ENCODE measurements around the gene VTCN1.
"Not testable (repeated sequence)": the region's sequence is repeated elsewhere in the genome, so short reads cannot be mapped to it uniquely, and the experiment has no call there.

VTCN1 gene, protein sequence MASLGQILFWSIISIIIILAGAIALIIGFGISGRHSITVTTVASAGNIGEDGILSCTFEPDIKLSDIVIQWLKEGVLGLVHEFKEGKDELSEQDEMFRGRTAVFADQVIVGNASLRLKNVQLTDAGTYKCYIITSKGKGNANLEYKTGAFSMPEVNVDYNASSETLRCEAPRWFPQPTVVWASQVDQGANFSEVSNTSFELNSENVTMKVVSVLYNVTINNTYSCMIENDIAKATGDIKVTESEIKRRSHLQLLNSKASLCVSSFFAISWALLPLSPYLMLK

DNA sequence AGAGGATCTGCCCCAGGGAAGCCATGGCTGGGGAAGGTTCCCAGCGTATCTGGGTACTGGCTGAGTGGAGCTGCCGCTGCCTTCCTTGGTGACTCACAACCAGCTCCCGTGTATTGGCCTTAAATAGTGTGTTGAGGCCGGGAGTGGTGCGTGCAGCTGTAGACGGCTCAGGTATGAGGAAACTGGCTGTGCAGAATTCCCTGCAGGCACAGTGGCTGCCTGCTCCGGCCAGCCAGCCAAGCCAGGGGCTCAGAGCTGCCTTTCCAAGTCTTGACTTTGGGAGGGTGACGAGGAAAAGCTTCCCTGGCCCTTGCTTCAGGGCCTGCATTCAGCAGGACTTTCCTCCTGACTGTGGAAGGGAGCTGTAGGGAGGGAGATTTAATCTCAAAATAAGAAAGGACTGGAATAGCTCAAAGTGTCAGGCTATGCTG, at the start of gene VTCN1:
VTCN1 (minus strand) TSS at position 97 of the 431 bp plus-strand sequence; CDS start at position 25, 72 bp downstream.
- DNase-seq (ENCODE audit: low read depth), result no peak

DNA sequence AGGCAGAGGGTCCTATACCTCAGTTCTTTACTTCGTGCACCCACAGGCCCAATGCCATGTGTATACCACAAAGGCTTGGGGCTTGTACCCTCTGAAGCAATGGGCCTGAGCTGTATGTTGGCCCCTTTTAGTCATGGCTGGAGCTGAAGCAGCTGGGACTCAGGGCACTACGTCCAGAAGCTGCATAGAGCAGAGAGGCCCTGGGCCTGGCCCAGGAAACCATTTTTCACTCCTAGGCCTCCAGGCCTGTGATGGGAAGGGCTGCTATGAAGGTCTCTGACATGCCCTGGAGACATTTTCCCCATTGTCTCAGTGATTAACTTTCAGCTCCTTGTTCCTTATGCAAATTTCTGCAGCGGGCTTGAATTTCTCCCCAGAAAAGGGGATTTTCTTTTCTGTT, 48.1 kb upstream of the VTCN1 start:
- no peak for DNase-seq (ENCODE audit: low read depth)

DNA sequence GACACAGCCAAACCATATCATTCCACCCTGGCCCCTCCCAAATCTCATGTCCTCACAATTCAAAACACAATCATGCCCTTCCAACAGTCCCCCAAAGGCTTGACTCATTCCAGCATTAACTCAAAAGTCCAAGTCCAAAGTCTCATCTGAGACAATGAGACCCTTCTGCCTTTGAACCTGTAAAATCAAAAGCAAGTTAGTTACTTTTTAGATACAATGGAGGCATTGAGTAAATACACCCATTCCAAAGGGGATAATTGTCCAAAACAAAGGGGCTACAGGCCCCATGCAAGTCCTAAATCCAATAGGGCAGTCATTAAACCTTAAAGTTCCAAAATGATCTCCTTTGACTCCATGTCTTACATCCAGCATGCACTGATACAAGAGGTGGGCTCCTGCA, 47.3 kb upstream of the VTCN1 start:
- DNase-seq (ENCODE audit: low read depth), result not testable (repeated sequence)

DNA sequence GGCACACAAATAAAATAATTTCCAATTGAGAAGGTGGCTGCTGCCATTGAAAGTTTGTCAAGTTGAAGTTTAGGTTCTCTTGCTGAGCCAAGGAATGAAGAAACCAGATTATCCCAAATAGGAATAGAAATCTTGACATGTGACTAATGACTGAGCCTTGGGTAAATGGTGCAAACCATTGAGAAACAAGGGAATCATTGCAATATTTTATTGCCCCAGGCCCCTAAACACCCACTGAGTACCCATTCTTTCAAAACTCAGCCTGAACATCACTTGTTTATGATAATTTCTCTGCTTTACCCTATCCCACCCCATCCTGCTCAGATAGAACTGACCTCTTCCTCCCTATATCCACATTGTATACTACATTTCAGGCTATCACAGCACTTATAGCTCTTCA, 46.6 kb upstream of the VTCN1 start:
- DNase-seq (ENCODE audit: low read depth), result no peak

DNA sequence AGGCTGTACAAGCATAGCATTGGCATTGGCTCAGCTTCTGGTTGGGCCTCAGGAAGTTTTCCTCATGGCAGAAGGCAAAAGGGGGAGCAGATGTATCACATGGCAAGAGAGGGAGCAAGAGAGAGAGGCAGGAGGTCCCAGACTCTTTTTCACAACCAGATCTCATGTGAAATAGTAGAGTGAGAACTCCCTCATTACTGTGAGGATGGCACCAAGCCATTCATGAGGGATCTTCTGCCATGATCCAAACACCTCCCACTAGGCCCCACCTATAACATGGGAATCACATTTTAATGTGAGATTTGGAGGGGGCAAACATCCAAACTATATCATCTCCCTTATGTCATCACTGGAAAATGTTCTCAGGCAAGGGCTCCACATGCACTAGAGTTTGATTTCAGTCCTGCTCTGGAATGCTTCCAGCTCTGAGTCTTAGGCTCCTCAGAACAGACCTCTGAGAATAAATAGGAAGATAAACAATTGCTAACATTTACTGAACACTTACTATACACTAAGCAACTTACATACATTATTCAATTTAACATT, 39.4 kb upstream of the VTCN1 start:
- no peak for DNase-seq (ENCODE audit: low read depth)

DNA sequence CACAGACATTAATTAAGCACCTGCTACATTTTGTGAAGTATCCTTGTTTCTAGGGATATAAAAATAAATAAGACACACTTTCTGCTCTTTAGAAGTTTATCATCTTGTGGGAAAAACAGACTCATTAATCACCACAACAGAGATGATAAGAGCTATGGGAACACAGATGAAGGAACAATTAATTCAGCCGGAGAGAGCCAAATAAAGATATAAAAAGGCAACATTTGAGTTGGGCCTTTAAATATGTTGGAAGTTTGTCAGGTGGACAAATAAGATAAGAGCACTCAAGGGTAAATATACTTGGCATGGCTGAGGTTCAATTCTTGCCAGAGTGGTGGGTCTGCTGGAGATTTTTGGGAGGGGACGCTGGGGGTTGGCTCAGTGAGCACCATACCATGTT, 34.2 kb upstream of the VTCN1 start:
- no peak for DNase-seq (ENCODE audit: low read depth)

DNA sequence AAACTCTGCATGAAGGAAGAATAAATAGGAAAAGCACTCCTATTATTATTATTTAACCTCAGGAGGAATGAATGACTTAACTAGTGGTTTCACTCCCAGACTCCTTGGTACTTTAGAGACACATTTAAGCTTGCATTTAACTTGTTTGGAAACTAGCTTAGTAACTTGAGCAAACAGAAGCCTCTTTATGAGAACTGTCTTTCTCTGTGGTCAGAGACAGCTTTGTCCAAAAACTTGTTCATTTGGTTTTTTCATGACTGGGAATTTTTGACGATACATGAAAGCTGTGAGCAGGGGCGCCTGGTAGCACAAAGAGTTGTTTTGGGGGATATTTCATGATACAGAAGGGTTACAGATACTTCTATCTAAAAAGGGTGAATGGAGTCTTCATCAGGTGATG, 33.6 kb upstream of the VTCN1 start:
- no peak for DNase-seq (ENCODE audit: low read depth)

DNA sequence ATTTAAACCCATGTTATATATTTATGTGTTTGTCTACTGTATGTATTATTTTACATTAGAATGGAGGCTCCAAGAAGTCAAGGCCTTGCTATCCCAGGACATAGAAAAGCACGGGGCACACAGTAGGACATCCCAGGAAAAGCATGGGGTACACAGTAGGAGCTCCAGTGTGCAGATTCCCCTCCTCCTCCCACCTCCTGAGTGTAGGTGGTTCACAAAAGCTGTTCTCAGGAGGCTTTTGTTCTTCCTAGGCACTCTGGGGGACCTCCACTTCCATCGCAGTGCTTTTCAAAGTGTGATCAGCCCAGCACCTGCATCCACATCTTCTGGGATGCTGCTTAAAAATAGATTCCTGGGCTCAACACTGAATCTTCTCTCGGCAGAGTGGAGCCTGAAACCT, 30.8 kb upstream of the VTCN1 start:
- DNase-seq (ENCODE audit: low read depth), result no peak

DNA sequence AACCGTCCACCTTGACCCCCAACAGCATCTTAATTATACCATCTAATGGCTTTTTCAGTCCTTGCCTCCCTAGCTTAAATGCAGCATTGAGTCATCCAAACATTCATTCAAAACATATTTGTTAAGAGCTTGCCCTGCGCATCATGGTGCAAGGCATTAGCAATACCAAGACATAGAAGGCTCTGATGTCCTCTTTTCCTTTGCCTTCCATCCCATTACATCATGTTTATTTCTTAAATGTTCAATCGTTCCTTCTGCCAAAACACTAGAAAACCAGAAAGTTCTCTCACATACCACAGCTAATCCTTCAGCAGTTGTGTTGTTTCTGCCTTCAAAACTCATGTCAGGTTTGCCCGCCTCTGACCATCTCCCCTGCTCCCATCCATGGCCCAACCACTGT, 29.8 kb upstream of the VTCN1 start:
- DNase-seq (ENCODE audit: low read depth), result no peak

DNA sequence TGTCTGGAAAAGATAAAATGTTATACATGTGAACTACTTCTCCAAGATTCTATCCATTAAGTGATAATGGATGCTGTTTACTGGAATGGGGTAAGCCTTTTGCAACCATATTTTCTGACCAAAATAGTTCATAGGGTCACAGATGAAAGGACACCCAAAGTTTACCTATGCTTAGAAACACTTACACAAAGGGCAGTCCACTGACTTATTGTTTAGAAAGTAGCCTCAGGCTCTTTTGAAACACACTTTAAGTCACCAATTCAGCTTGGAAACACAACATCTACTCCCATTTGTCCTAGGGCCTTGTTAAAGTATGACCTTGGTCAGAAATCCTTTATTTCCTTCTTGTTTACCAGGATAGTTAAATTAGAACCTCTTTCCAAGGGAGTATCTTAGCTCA, 28.7 kb upstream of the VTCN1 start:
- DNase-seq (ENCODE audit: low read depth), result no peak

DNA sequence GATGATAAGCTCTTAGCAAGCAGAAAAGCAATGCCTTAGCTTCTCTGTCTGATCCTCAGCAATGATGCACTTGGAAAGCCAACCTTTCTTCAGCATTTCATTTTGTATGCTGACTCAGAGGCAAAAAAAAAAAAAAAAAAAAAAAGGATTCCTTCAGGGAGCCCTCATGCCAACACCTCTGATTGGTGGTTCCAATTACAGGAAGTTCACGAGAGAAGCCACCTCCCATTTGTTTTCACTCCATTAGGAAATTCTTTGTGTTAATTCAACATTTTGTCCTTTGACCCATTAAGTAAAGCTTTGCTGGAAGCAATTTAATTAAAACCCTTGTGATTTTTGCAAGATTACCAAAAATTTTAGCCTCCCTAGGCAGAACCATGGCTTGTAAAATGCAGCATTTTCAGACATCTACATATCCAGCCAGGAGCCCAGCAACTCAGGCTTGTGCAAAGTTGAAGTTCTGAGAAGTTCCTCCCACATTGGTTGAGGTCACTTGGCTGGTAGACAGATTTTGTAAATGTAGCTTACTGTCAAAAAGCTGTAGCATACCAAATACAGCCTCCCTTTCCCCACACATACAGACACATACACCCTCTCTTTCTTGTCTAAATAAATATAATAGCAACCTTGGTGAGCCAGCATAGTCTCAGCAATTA, 27.1 kb upstream of the VTCN1 start:
- DNase-seq (ENCODE audit: low read depth), result no peak

DNA sequence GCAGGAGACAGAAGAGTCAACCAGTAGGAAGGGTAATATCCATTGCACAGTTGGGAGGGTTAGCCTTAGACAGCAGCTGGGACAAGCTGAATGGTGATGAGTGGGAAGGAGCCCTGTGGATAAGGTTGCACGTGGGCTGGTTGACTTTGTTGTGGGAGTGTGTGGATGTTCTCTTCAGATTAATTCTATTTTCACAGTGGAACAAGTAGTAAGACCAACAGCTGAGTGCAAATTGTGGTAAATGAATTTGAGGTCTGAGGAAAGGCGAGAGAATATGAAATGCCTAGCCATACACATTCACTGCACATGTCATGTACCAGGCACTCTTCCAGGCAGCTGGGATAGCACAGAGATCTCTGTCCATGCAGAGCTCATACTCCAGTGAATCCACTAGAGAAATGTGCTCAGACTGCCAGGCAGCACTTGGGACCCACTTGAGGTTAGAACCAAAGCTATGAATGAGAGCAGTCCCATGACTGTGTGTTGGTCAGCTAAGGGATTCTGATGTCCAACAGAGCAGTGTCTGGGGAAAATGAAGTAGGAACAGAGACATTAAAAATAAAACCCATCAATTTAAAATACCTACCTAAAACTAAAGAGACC, 25.2 kb upstream of the VTCN1 start:
- DNase-seq (ENCODE audit: low read depth), result no peak

DNA sequence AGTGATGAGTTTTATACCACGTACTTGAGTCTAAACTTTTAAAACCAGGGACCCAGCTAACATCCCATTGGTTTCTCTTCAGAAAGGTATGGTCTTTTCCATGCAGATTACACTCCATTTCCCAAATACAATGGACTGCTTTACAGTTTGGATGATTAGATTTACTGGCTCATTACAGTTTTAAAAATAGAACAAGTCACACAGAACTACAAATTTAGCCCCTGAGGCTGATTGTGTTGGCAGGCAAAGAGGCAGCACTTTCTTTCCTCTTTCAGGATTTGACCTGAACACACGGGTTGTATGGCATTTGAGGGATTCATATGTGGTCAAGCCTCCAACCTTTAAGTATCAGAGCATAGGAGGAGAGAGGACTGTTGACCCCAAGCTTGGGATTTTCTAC, 21.8 kb upstream of the VTCN1 start:
- no peak for DNase-seq (ENCODE audit: low read depth)

DNA sequence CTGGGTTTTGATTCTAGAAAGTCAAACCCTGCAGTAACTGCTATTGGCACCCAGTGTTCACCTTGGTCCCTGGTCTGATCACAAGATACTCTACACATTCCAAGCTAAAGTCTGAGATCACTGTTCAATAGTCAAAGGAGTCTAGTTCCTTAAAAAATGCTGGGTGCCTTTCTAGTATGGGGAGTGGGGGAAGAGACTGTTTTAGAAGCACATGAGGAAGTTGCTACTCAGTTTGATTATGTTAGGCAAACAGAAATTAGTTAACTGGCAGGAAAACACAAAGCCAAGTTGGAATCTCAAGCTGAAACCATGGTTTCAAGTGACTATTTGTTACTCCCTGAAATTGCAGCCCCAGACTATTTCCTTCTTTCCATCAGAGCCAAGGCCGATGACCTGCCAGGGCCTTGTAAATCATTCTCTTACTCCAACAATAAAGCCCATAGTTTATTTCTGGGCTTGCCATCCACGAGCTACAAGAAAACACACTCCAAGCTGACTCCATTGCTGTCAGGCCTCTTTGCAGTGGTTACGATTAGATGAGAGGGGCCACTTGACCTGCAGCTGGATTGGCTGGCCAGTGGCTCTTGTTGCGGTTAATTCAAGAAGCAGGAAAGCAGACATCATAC, 21.1 kb upstream of the VTCN1 start:
- no peak for DNase-seq (ENCODE audit: low read depth)

DNA sequence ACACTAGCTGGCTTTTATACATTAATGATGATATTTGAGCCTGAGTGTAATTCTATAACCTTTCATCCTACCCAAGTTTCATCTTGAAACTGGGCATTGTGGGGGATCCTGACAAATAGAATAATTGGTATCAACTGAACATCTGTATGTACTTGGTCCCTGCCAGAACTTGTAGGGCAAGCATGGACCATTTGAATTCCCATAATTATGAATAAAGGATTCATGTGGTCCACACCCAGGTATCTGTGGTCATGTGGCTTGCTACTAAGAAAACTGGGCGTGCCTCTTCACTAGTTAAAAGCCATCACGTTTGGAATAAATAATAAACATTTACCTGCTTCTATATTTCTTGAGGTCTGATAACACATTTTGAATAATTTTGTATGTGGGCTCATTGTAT, 20.6 kb upstream of the VTCN1 start:
- no peak for DNase-seq (ENCODE audit: low read depth)

DNA sequence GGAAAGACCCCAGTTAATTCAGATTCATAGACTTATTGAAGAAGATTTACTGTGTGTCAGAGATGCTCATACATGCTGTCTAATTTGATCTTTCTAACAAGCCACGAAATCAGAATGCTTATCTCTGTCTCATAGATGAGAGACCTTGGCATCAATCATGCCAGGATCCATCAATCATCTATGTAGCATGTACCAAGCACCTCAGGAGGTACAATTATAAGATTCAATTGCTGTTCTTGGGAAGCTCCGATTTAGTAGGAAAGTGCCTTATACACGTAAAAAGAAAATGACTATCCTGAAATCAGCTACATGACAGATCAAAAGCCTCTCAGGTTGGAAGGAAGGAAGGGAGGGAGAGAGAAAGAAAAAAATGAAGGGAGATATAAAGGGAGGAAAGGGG, 18.5 kb upstream of the VTCN1 start:
- no peak for DNase-seq (ENCODE audit: low read depth)

DNA sequence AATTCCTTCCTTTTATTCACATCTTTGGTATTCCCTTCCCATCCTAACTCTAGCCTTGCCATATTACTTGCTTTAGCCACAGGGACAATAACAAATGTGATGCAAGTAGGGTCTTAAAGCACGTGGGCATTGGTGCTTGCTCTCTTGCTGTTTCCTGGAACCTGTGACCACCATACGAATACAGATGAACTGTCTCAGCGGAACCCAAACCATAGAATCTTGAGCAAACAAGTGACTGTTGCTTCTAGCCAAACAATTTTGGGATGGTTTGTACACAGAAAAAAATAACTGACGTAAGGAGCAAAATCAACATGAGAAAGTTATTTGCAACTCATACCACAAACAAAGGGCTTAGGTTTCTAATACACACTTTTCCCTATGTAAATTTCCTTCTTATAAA, 15.2 kb upstream of the VTCN1 start:
- DNase-seq (ENCODE audit: low read depth), result no peak

DNA sequence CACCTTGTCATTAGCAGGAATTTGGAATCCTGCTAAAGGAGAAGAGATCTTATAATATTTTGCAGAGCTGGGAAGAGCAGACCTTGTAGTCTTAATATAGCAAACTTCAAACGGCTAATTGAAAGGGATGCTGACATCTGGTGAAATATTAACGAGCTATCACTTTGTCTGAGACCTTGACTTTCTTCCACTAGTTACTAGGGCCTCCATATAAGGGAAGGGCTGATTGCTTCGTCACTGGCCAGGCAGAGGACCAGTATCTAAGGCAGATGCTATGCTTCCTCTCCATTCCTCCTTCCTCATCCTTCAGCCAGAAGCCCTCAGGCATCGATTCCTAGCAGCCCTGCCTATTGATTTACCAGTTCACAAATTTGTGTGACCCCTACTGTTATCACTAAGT, 6.0 kb upstream of the VTCN1 start:
- DNase-seq (ENCODE audit: low read depth), result no peak

DNA sequence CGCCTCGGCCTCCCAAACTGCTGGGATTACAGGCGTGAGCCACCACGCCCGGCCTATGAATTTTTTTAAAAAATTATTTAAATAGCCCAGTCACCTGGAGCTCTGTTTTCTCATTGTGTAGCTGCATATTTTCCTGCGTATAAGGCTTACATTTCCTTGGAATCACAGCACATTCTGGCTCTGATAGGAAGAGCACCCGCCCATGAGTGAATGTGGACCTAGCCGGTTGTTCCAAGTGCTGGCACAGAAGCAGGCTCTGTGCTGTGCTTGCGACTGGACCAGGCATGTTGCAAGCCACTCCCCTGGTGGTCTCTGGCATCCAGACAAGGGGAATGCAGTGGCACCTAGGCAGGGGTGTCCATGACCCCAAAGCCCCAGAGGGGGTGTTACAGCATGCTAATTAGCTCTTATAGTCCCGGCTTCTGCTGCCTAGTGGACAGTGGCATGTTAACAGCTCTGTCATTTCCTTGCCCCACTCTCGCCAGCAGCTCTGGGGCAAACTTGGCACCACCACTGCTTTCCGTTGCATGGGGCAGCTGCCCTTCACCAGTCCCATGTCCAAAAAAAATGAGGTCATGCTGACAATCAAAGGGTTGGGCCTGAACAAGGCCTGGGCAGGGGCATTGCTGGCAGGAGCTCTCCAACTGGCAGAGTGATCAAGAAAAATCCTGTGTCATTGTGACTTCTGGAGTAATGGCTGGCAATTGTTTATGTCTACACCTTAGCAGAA, 5.2 kb upstream of the VTCN1 start:
- no peak for DNase-seq (ENCODE audit: low read depth)

DNA sequence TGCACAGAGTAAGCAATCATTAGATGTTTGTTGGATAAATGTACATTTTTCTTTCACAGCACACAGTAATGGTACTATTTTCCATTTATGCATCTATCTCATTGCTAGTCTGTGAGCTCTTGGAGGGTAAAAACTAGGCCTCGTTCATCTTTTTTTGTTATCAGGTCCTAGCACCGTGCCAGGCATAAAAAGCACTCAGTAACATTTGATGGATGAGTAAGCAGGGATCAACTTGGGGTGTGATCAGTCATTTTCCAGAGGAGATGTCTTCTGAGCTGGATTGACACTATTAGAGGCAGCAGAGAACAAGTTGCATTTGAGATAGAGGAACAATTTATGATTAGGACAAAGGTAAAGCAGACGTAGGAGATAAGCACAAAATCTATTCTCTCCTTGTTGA, 4.3 kb upstream of the VTCN1 start:
- no peak for DNase-seq (ENCODE audit: low read depth)

DNA sequence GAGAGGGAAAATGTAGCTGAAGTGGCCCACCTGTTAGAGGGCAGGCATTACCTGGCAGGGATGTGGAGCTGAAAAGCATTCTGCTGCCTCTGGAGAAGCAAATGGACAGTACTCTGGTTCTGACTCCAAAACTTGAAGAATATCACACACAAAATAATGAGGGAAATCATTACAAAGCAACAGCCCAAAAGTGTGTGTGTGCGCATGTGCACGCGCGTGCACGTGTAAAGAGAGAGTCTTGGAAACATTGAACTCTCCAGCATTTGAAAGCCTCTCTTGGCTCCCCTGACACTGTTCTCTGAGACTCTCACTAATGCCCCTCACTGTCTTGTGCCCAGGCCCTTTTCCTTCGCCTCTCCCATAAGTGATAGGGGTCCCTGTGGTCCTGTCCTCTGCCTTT, 2.3 kb upstream of the VTCN1 start:
- no peak for DNase-seq (ENCODE audit: low read depth)

DNA sequence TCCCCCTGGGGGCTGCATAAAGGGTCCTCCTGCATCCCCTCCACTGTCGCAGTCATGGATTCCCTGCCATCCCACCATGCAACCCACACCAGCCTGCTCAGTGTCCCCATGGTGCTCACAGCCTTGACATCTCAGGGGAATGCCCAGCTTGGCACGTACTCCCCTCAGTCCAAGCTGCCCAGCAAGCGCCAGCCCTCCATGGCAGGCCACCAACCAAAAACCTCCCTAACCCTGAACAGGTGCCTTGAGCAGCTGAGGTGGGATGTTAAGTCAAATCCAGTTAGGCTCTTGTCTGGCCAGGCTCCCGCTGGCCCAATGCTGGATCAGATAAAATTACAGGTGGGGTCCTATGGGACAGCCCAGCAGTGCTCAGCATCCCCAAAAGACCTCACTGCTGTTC, 341 bp downstream of the VTCN1 start:
- DNase-seq (ENCODE audit: low read depth), result no peak
